SK-MEL-5 (cell line): ENCODE measurements around the gene CD82. TPM values are rescaled to one million over a fixed set of nuclear protein-coding genes. Genes with fewer than 3 reads are reported as not detected.

ENCODE experiments used
- DNase-seq: peaks from one replicate; pipeline ENCODE4 v3.0.0-alpha.2; 2016; ENCODE audit warnings: low read depth, low spot score
- in situ Hi-C: cut with HindIII; loops from 2 replicates; pipeline ENCODE4 v1.10.0; 2016; ENCODE audit warnings: low sequenced_read_pairs, high pct_unique_total_duplicates, low pct_unique_long_range_greater_than_20kb
- polyA plus RNA-seq, 2 experiments: library from polyadenylated mRNA; depleted of rRNA; stranded (reverse); fragments of >200 nt; gene quantifications; 2 replicates each; pipeline ENCODE4 v1.2.3, GENCODE V29; 2015
- total RNA-seq: library from RNA; depleted of rRNA; stranded (reverse); fragments of >200 nt; shearing (Covaris generic); gene quantifications from 2 replicates; pipeline ENCODE4 v1.2.3, GENCODE V29; 2014; rRNA removed

CD82 gene, protein sequence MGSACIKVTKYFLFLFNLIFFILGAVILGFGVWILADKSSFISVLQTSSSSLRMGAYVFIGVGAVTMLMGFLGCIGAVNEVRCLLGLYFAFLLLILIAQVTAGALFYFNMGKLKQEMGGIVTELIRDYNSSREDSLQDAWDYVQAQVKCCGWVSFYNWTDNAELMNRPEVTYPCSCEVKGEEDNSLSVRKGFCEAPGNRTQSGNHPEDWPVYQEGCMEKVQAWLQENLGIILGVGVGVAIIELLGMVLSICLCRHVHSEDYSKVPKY
- 9.1 and 9.7 TPM in 2 replicates for total RNA-seq
- 24.0 and 24.1 TPM in 2 replicates for polyA plus RNA-seq (2015; cell fraction: cytosol; rRNA removed)
- 1.9 and 9.1 TPM in 2 replicates for polyA plus RNA-seq (2015; cell fraction: nucleus; rRNA removed)

DNA sequence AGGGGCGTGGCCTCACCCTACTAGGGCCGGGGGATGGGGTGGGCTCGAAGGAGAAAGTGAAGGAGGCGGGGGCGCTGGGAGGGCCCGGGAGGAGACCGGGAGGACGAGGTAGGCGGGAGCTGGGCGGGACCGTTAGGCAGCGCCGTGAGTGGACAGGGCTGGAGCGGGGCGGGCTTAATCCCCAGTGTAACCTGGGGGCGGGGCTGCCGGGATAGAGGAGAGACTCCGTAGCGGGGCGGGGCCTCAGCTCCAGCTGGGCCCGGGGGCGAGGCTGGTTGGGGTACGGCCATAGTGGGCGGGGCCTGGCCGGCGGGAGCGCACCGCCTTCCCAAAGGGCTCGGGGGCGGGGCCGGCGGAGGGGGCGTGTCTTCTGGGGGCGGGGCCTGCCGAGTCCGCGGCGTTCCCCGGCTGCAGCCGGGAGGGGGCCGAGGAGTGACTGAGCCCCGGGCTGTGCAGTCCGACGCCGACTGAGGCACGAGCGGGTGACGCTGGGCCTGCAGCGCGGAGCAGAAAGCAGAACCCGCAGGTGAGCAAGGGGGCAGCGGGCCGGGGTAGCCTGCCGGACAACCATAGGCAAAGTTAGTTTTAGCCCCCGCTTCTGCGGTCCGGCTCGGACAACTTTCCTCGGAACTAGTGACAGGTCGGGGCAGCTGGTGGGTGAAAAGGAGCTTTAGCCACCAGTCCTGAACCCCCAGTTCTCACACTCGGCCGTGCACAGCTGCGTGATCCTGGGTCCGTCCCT lies at the start of gene CD82:
Gene CD82, plus strand, starts transcription at position 453 of the 742 bp plus-strand sequence. CDS start 29,000 bp downstream, outside the sequence.
- DNase-seq, result peak; percentile 98
- in situ Hi-C loops, result no loop called here

DNA sequence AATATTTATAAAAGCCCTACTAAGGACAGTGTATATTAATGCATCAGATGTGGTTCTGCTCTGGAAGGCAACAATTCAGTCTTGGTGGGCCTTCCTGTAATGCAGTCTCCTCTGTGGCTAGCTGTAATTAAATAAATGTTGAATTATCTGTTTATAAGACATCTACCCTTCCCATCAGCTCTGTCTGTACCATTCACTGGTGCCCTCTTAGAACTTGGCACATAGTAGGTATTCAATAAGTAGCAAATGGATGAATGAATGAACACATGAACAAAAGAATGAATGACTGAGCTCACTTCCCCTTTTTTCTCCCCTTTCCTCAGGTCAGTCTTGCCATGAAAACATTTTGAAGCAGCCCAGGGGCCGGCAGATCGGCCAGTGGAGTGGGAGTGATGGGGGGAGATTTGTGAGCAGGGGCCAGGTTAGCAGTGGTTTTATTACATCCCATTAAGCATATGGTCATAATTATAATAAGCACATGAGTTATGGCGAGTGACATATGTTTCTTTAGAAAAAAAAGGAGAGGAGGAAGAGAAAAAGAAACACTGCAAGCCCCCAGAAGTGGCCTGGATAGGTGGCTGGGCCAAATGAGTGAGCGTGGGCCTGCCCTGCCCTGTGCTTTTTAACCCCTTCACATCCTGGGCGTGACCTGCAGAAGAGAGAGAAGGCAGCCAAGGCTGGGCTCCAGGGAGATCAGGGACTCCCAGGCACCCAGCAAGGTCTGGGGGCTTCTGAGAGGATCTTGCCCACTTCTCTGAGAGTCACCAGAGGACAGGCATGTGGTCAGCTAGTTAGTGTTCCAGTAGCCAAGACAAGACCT lies 48.6 kb upstream of the CD82 start:
- no peak for DNase-seq
- in situ Hi-C loops, result no loop called here

DNA sequence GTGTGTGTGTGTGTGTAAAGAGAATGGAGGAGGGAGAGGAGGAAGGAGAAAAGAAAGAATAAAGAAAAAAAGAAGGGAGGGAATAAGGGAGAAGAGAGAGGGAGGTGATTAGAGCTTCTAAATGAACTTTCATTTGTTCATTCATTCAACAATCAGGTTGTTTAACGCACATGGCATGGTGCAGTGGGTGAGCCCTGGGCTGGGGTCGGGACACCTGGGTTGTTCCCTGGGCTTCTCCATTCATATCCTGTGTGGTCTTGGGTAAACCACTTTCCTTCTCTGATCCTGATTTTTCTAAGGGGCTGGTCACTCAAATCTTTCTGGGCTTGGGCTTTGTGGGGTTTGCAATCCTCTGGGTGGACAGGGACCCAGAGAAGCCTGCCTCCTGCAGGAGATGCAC lies 47.9 kb upstream of the CD82 start:
- no peak for DNase-seq
- in situ Hi-C loops, result no loop called here

DNA sequence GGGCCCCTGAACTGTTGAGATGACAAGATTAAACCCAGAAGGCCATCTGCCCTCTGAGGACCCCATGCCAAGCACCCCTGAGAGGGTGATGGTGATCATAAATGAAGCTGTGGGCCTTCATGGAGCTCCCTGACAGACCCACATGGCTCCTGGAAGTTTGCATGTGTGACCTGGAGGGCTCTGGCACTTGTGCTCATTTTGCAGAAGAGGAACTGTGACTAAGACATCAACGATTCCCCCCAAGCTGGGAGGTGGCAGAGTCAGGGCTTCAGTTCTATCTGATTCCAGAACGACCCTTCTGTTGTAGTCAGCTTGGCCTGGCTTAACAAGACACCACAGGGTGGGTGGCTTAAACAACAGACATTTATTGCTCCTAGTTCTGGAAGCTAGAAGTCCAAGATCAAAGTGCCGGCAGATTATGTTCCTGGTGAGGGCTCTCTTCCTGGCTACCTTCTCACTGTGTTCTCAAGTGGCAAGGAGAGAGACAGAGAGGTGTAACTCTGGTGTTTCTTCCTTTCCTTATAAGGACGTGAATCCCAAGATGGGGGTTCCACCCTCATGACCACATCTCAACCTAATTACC lies 46.4 kb upstream of the CD82 start:
- no peak for DNase-seq
- in situ Hi-C loops, result no loop called here

DNA sequence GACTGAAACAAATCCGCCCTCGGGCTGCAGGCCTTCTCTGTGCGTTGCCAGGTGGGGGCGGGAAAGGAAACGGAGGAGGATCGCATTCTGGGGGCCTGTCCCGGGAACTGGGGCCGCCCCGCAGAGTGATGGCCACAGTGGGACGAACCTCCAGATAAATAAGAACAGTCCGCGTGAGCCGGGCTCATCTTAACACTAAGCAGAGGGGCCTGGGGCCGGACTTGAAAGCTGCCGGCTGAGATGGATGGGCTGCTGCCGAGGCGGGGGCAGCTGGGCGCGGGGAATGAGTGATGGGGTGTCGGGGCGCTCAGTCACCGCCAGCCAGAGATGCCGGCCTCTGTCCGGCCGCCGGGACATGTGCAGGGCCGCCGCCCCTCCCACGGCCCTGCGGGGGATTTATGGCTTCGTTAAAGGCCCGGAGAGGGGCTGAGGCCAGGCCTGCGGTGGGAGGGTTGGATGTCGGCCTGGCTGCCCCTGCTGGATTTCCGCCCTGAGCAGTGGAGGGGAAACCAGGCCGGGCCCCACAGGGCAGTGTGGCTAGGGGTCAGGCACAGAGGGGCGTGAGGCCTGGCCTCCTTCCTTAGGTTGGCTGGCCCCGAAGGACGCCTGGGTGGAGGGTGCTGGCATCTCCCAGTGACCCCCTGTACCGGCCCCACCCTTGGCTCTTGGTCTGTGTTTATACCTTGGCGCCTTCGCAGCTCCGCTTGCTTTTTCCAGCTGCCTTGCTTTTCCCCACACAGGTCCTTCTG lies 45.3 kb upstream of the CD82 start:
- no peak for DNase-seq
- in situ Hi-C loops, result no loop called here

DNA sequence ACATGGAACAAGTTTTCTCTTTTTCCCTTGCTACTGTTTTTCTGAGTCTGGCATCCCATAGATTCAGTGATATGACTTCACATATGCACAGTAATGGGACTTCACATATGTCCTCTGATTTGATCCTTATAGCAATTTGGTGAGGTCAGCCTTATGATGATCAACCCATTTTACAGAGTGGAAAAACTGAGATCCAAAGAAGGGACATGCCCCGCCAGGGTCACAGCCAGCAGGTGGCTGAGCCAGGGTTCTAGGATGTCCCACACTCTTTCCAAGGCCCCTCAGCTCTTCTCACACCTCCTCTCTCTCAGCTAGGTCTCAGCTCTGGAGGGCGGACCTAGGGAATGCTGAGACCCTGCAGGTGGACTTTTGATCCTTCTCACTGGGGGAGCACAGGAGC lies 44.3 kb upstream of the CD82 start:
- DNase-seq, result no peak
- in situ Hi-C loops, result no loop called here

DNA sequence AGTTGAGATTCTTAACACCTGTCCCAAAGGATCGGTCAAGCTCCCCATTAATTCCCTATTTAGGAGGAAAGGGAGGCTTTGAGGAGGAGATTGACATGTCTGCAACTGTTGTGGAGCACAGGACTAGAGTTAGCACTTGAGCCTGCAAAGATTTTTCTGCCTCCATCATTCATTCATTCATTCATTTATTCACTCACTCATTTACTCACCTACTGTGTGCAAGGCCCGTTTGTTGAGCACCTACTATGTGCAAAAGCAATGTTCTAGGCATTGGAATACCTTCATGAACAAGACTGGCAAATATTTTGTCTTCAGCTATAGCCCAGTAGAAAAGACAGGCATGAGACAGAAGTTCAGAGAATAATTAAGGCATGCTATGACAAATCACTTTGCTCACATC lies 43.2 kb upstream of the CD82 start:
- in situ Hi-C loops, result no loop called here
- DNase-seq, result no peak

DNA sequence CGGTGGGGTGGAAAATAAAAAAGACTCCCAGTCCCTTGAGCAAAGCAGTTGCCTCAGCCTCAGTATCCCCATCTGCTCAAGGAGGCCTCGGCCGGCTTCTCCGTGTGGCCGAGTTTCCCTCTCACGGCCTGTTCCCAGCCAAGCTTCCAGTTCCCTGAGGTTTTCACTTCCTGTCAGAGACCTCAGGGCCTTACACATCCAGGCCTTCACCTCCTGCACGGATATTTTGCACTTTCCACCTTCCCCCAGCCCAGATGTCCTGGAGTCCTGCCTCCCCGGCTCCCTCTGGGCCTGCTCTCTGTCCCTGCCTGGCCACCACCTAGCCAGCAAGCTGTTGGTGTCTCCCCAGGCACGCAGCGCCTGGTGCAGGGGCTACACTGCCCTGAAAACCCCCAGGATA lies 41.1 kb upstream of the CD82 start:
- DNase-seq, result no peak
- in situ Hi-C loops, result no loop called here

DNA sequence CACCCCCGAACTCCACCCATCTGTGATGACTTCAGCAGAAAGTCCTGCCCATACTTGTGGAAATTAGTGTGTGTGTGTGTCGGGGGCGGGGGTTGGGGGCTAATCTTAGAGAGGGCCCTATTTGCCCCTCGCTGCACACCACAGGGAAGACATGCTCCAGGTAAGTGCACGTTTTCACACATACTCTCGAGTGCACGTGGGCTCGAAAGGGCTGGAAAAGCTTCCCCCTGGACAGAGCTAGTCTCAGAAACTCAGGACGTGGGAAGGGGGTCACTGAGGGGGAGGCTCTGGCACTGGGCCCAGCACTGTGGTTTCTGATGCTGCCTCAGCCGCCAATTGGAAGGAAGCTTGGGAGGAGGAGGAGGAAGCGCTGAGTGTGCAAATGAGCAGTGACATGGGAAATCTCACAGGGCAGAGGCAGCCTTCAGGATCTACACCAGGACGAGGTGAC lies 40.7 kb upstream of the CD82 start:
- in situ Hi-C loops, result no loop called here
- DNase-seq, result no peak

DNA sequence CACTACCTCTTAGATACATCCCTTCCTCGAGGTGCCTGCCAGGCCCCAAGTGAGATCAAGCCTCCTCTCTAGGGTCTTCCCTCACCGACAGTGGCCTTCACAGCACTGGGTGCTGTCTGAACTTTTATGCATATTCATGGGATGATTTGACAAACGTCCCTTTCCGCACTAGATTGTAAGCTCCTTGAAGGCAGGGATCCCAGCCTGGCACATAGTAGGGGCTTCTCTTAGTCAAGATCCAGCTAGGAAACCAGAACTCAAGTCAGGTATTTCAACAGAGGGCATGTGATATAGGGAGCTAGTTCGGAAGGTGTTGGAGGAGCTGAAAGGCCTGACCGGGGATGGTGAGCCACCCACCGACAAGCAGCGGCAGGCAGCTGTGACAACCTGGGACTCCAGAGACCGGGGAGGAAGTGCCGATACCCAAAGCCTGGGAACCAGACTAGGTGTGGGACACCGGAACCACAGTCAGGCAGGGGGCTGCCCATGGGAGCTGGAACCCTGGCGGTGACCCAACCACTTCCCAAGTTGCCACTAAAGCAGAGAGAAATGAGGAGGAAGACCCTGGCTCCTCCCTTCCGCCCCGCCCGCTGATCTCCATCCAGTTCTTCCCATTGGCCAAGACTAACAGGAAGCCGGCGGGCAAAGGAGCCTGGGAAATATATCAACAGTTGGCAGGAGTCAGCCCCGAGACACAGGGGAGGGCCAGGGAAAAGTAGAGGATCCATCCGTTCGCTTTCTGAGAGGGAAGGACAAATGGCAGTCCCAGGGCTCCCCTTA lies 39.8 kb upstream of the CD82 start:
- in situ Hi-C loops, result no loop called here
- DNase-seq, result no peak

DNA sequence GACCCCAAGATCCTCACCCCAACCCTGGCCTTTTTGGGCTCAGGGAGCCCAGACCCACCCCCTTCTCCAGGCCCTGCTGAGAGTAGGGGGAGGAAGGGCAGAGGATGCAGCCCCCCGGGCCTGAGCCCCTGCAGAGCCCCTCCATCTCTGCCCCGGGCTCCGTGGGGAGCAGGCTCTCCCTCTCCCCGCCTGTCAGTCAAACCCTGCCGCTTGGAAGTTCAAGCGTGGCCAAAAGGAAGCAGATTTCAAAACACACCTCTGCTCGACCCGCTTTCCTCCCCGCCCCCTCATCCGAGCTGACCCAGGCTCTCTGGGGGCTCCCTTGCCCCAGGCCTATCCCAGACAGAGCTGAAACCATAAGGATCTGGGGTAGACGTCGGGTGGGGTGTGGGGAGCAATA lies 39.0 kb upstream of the CD82 start:
- no peak for DNase-seq
- in situ Hi-C loops, result no loop called here

DNA sequence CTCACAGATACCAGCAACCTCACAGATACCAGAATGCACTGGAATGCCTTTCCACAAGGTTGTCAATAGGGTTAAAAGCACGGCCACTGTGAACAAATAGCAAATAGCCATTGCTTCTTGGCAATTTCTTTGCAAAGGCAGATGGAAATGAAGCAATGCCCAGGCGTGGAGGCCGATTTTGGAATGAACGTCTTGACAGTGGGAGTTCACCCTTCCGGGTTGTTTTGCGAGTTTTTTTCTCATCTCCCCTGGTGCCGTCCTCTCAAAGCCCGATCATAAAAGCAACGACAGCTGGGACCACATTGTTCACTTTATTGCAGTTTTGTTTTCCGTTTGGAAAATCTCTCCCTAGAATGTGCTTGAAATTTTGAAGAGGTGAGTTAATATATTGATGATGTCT lies 38.0 kb upstream of the CD82 start:
- DNase-seq, result no peak
- in situ Hi-C loops, result no loop called here

DNA sequence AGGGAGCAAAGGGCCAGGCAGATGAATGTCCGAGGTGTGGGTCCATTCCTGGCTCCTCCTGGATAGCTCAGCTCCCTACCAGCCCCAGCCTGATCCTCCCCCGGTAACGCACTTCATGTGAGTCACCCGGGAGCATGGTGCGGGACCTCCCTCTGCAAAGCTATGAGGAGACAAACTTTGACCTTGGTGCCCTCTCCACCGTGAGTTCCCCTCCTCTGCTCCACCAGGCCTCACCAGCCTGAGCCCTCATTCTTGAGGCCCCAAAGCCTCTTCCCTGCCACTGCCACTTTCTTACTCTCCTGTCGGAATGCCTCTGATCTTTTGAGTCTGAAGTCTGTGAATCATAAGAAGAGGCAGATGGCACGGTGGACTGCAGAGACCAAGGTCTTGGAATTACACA lies 37.4 kb upstream of the CD82 start:
- no peak for DNase-seq
- in situ Hi-C loops, result no loop called here

DNA sequence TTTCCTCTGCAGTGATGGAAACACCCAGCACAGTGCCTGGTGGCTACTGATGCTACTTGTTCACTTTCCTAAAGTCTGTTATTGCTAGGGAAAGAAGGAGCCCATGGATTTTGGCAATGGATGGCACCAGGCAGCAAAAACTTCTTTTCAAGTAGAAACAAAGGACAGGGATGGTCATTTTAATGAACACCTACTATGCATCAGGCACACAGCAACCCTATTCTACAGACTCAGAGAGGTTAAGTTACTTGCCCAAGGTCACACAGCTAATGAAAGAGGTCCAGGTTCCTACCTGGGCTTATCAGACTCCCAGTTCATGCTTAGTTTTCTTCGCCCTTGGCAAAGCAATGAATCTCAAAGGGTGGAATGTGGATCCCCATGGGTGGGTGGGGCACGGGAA lies 36.9 kb upstream of the CD82 start:
- DNase-seq, result no peak
- in situ Hi-C loops, result no loop called here

DNA sequence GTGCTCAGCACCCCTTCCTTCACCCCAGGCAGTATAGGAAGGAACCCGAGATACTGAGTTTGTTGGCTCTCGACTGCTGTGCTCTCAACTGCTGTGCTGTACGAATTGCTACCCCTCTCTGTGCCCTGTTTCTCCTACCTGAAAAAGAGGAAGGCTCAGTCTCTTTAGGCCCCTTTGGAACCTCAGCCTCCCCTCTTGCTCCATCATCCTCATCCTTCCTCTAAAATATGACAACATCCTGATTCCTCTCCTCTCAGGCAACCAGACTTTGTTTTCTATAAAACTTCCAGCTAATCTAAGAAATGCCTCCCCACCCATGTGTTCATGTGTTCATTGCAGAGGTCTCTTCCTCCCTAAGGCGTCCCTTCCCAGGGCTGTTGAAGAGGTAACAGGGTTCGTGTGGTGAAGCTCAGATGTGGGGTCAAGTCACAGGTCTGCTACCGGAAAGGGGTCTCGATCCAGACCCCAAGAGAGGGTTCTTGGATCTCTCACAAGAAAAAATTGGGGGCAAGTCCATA lies 35.5 kb upstream of the CD82 start:
- in situ Hi-C loops, result no loop called here
- no peak for DNase-seq

DNA sequence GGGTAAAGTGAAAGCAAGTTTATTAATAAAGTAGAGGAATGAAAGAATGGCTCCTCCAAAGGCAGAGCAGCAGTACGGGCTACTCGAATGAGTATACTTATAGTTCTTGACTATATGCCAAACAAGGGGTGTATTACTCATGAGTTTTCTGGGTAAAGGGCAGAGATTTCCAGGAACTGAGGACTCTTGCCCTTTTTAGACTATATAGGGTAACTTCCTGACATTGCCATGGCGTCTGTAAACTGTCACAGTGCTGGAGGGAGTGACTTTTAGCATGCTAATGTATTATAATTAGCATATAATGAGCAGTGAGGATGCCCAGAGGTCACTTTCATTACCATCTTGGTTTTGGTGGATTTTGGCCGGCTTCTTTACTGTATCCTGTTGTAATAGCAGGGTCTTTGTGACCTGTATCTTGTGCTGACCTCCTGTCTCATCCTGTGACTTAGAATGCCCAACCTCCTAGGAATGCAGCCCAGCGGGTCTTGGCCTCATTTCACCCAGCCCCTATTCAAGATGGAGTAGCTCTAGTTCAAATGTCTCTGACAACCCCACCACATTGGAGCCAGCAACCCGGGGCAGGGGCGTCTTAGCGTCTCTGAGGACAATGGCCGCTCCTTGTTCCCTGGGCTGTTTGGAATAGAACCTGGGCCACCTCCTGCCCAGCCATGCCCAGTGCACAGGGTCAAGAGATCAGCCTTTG lies 34.9 kb upstream of the CD82 start:
- in situ Hi-C loops, result no loop called here
- DNase-seq, result no peak
